HepG2 (cell line): ENCODE data around the gene PDGFRA. TPM values are rescaled to one million over a fixed set of nuclear protein-coding genes. Genes with fewer than 3 reads are reported as not detected.

ENCODE experiments used
- ATAC-seq: fragments of 200-7000 bp; cut with Tn5 transposase; 3 replicates; pipeline ENCODE4 v1.9.1; 2020; ENCODE audit warnings: mild to moderate bottlenecking, moderate library complexity
- BruUV-seq: library from RNA; stranded (reverse); fragments of 400-500 nt; replicated peaks from 2 replicates; lab custom pipeline; 2021; lab: Mats Ljungman, UMichigan
- CTCF ChIA-PET: fragments of 300-600 bp; formaldehyde crosslinking; extraction: SDS; loops from one replicate; lab custom pipeline; 2021; ENCODE audit warnings: low total read pairs, inconsistent platforms, low intra/inter-chr PET ratio; lab: Yijun Ruan, JAX
- POLR2A ChIA-PET: fragments of 350-600 bp; sonication (Branson Sonifier 250); formaldehyde crosslinking; loops from one replicate; lab custom pipeline; 2020; ENCODE audit warnings: antibody characterized with exemption, inconsistent platforms; lab: Yijun Ruan, JAX
- DNase-seq: peaks from one replicate; pipeline ENCODE4 v3.0.0-alpha.2; 2015; ENCODE audit warnings: low spot score
- FAIRE-seq: peaks from 3 replicates; lab custom pipeline; 2011; peaks lifted over from hg19 to GRCh38; lab: Jason Lieb, UNC
- H2AFZ ChIP-seq: one replicate; pipeline ENCODE4 v1.6.1; 2011; ENCODE audit warnings: low read length, inconsistent platforms
- H3K27ac ChIP-seq: fragments of 300-600 bp; 3 replicates; pipeline ENCODE4 v1.8.0; 2011; ENCODE audit warnings: mixed run types, mild to moderate bottlenecking, mixed read lengths, low read length, inconsistent platforms; ENCODE audit not compliant: insufficient read depth; ENCODE audit errors: extremely low read length
- H3K27me3 ChIP-seq, 2 experiments: fragments of 200-600 bp in 1 of 2; 2 replicates in 1 of 2; 3 replicates in 1 of 2; pipeline versions ENCODE4 v1.6.0 to v1.8.0; 2011; ENCODE audit warnings: low read length in 2 of 2, mild to moderate bottlenecking in 2 of 2, moderate library complexity in 2 of 2, inconsistent platforms in 1 of 2; ENCODE audit not compliant: insufficient read depth in 2 of 2, control insufficient read depth in 1 of 2
- H3K36me3 ChIP-seq, 2 experiments: fragments of 200-600 bp in 1 of 2; replicated peaks in 1 of 2; 2 replicates in 1 of 2; 3 replicates in 1 of 2; pipeline versions ENCODE4 v1.5.1 to v1.8.0; 2011; ENCODE audit warnings: low read length in 2 of 2, inconsistent platforms in 1 of 2; ENCODE audit not compliant: insufficient read depth in 2 of 2, control insufficient read depth in 1 of 2
- H3K4me1 ChIP-seq: 2 replicates; pipeline ENCODE4 v1.5.1; 2012; ENCODE audit warnings: low read length, inconsistent platforms; ENCODE audit not compliant: insufficient read depth
- H3K4me2 ChIP-seq: 2 replicates; pipeline ENCODE4 v1.6.0; 2011; ENCODE audit warnings: low read depth, low read length, inconsistent platforms
- H3K4me3 ChIP-seq, 3 experiments: fragments of 200-600 bp in 1 of 3; sonication (generic), shearing (Covaris generic) in 1 of 3; replicated peaks in 1 of 3; 2 replicates each; pipeline ENCODE4 v1.5.1; 2011 to 2016; ENCODE audit warnings: low read length in 3 of 3, inconsistent platforms in 2 of 3, low read depth in 2 of 3, mild to moderate bottlenecking in 2 of 3, control low read depth in 1 of 3, mixed read lengths in 1 of 3; ENCODE audit not compliant: insufficient read depth in 1 of 3
- H3K79me2 ChIP-seq: one replicate; pipeline ENCODE4 v1.6.1; 2011; ENCODE audit warnings: low read length, inconsistent platforms; ENCODE audit not compliant: insufficient read depth
- H3K9ac ChIP-seq: 2 replicates; pipeline ENCODE4 v1.6.0; 2011; ENCODE audit warnings: mild to moderate bottlenecking, low read depth, low read length, inconsistent platforms; ENCODE audit not compliant: insufficient read depth
- H3K9me3 ChIP-seq: 2 replicates; pipeline ENCODE4 v1.5.1; 2012; ENCODE audit warnings: mild to moderate bottlenecking, low read length
- H4K20me1 ChIP-seq: 2 replicates; pipeline ENCODE4 v1.6.0; 2011; ENCODE audit warnings: inconsistent platforms, mild to moderate bottlenecking, low read length, moderate library complexity; ENCODE audit not compliant: insufficient read depth
- CREB1 ChIP-seq, 2 experiments: fragments of 450-650 bp in 1 of 2; IDR thresholded peaks; 2 replicates each; pipeline ENCODE4 v1.6.1; 2016 to 2017; ENCODE audit warnings: control low read depth in 1 of 2, mild to moderate bottlenecking in 1 of 2, missing compliant biosample characterization in 1 of 2, missing genetic modification characterization in 1 of 2
- ELF4 ChIP-seq: sonication (generic); formaldehyde crosslinking; IDR thresholded peaks from 2 replicates; pipeline ENCODE4 v1.5.0; 2020; ENCODE audit warnings: missing genetic modification reagents, mild to moderate bottlenecking, moderate library complexity, borderline replicate concordance
- GFI1 ChIP-seq: sonication (generic); formaldehyde crosslinking; IDR thresholded peaks from 2 replicates; pipeline ENCODE4 v1.5.0; 2020; ENCODE audit warnings: missing genetic modification reagents, mild to moderate bottlenecking, borderline replicate concordance
- GTF3A ChIP-seq: sonication (generic); formaldehyde crosslinking; conservative IDR thresholded peaks from 2 replicates; pipeline ENCODE4 v1.4.0; 2020; ENCODE audit warnings: mild to moderate bottlenecking, missing genetic modification reagents
- HMG20B ChIP-seq: conservative IDR thresholded peaks from 2 replicates; pipeline ENCODE4 v1.6.1; 2016; ENCODE audit warnings: missing genetic modification reagents, missing compliant biosample characterization
- KDM3A ChIP-seq: IDR thresholded peaks from 2 replicates; pipeline ENCODE4 v1.6.1; 2018; ENCODE audit warnings: low read depth, missing compliant biosample characterization
- POGK ChIP-seq: sonication (generic); formaldehyde crosslinking; conservative IDR thresholded peaks from 2 replicates; pipeline ENCODE4 v1.8.0; 2022; ENCODE audit warnings: mild to moderate bottlenecking, moderate library complexity, missing genetic modification reagents
- THAP11 ChIP-seq: IDR thresholded peaks from 2 replicates; pipeline ENCODE4 v1.6.1; 2016; ENCODE audit warnings: missing biosample characterization, missing genetic modification reagents
- ZC3H4 ChIP-seq: sonication (generic); formaldehyde crosslinking; IDR thresholded peaks from 2 replicates; pipeline ENCODE4 v1.4.0; 2020; ENCODE audit warnings: missing genetic modification reagents, borderline replicate concordance
- ZFAT ChIP-seq: sonication (generic); formaldehyde crosslinking; conservative IDR thresholded peaks from 2 replicates; pipeline ENCODE4 v1.8.1; 2023; ENCODE audit warnings: missing genetic modification reagents, inconsistent platforms
- ZKSCAN5 ChIP-seq: sonication (generic); formaldehyde crosslinking; IDR thresholded peaks from 2 replicates; pipeline ENCODE4 v1.5.1; 2020; ENCODE audit warnings: mild to moderate bottlenecking, missing genetic modification reagents
- ZMYM4 ChIP-seq: sonication (generic); formaldehyde crosslinking; IDR thresholded peaks from 2 replicates; pipeline ENCODE4 v1.8.1; 2023; ENCODE audit warnings: mild to moderate bottlenecking, missing genetic modification reagents
- ZNF101 ChIP-seq: sonication (generic); formaldehyde crosslinking; IDR thresholded peaks from 2 replicates; pipeline ENCODE4 v1.4.0; 2020; ENCODE audit warnings: mild to moderate bottlenecking, low read depth, missing genetic modification reagents, borderline replicate concordance
- ZNF607 ChIP-seq: sonication (generic); formaldehyde crosslinking; IDR thresholded peaks from 2 replicates; pipeline ENCODE4 v1.5.1; 2020; ENCODE audit warnings: missing genetic modification reagents, mild to moderate bottlenecking, borderline replicate concordance
- ZNF670 ChIP-seq: sonication (generic); formaldehyde crosslinking; IDR thresholded peaks from 2 replicates; pipeline ENCODE4 v1.8.0; 2022; ENCODE audit warnings: mild to moderate bottlenecking, missing genetic modification reagents, borderline replicate concordance
- WGBS: methylation state at CpG from one replicate; pipeline ENCODE4 v1.1.6; 2017; ENCODE audit warnings: low lambda C conversion rate; 5-methylcytosine and 5-hydroxymethylcytosine counted together
- in situ Hi-C: cut with HindIII; loops from 2 replicates; pipeline ENCODE4 v1.10.0; 2017; ENCODE audit warnings: low pct_unique_long_range_greater_than_20kb; ENCODE audit not compliant: extremely low pct_ligation_motif_present
- intact Hi-C: fragments of 100-400 bp; cut with micrococcal nuclease; formaldehyde crosslinking; loops from one replicate; pipeline ENCODE4 v1.10.0; 2022; ENCODE audit not compliant: unreplicated experiment
- polyA plus RNA-seq, 8 experiments: library from polyadenylated mRNA; depleted of rRNA in 3 of 8; stranded (reverse) in 7 of 8; unstranded in 1 of 8; fragments of >200 nt; fragmentation: Illumina TruSeq in 4 of 8; extraction: Trizol in 4 of 8; gene quantifications; 2 replicates each; pipeline versions ENCODE4 v1.2.1 to v1.2.3, GENCODE V29; 2011 to 2016; ENCODE audit warnings: low read depth in 4 of 8, missing spikeins in 1 of 8, mixed read lengths in 1 of 8; ENCODE audit not compliant: insufficient read depth in 1 of 8
- total RNA-seq, 5 experiments: library from RNA; depleted of rRNA; stranded (reverse); fragments of >200 nt; fragmentation: Illumina TruSeq; extraction: Trizol; gene quantifications; 2 replicates each; pipeline ENCODE4 v1.2.3, GENCODE V29; 2016; ENCODE audit warnings: low read depth in 1 of 5

PDGFRA gene
- total and polyA plus RNA-seq, 2 of the 13 experiments (the other 11 are each of a cell fraction or from before 2014, with no cell fraction given), result 0.04 TPM; not detected in 1

DNA sequence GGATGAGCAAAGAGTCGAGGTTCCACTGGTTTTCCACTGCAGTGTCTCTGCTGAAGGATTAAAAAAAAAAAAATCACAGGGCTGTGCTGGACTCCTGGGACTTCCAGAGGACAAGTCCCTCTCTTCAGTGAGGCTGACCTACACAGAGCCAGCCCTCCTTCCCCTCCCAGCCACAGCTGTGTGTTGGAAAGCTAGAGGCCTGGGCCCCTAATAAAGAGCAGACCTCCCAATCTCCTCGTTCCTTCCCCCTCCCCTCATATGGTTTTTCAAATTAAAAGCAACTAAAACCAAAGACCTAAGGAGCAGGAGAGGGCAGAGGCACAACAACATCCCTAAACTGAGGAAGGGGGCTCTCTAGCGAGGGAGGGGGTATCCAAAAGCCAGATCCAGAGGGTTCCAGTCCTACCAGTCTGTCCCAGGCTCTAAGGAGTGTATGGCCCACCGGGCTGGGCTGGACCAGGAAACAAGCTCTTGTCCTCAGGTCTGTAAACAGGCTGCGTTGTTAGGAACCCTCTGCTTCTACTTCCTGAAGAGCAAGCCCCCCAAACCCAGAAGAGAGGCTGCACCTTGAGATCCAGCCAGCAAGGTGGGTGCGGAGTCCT lies 4.0 kb upstream of the PDGFRA start:
- H3K4me1 ChIP-seq, result peaks cover 18% of the 10 kb centered on the region
- H3K27me3 ChIP-seq, result peaks cover 5 to 59% of the 10 kb centered on the region in 2 experiments; a peak in 4 of 5 replicates
- H3K9me3 ChIP-seq, result no peaks in the 10 kb centered on the region
- intact Hi-C loops, result no loop called here
- H3K4me2 ChIP-seq, result no peak overlapping the region
- no peaks in the 10 kb centered on the region for H3K79me2 ChIP-seq
- H4K20me1 ChIP-seq, result no peaks in the 10 kb centered on the region
- TF ChIP-seq ZC3H4 (CRISPR knock-in tag) (no peak), THAP11 (CRISPR knock-in tag) (no peak)
- no peaks in the 10 kb centered on the region for H3K36me3 ChIP-seq
- no peak overlapping the region for H3K27ac ChIP-seq
- FAIRE-seq (no peak), ATAC-seq (no peak), DNase-seq (no peak)
- 26% methylated on average over 6 of the region's 6 CpGs for WGBS
- CTCF ChIA-PET, result no interaction called here
- no TSS peak for BruUV-seq
- no peak overlapping the region for H2AFZ ChIP-seq
- H3K9ac ChIP-seq, result no peak overlapping the region
- H3K4me3 ChIP-seq, result no peak overlapping the region
- POLR2A ChIA-PET, result no interaction called here
- in situ Hi-C loops, result loop anchor here (5.0 to 25.0 kb wide), 6 partner anchors 320 to 1210 kb away; no protein-coding TSS in a partner anchor

- DNase-seq (no peak), ATAC-seq (no peak), FAIRE-seq (no peak)
- TF ChIP-seq ZMYM4 (CRISPR knock-in tag), result no peak
- TF ChIP-seq ELF4 (CRISPR knock-in tag), result no peak
- TF ChIP-seq KDM3A (CRISPR knock-in tag), result no peak
- TF ChIP-seq ZKSCAN5, result no peak
- TF ChIP-seq GFI1, result no peak
- no peak for TF ChIP-seq ZNF101
- TF ChIP-seq HMG20B (CRISPR knock-in tag), result no peak
- no peak for TF ChIP-seq POGK (CRISPR knock-in tag)
- TF ChIP-seq ZFAT, result no peak
- TF ChIP-seq ZNF607 (CRISPR knock-in tag), result no peak
- no peak for TF ChIP-seq ZNF670 (CRISPR knock-in tag)
- no peak for TF ChIP-seq GTF3A (CRISPR knock-in tag)
- no peak for TF ChIP-seq CREB1 (IDR thresholded peaks at IDR 0.05)
- TF ChIP-seq CREB1 (CRISPR knock-in tag; IDR thresholded peaks at IDR 0.05), result no peak
- ChIA-PET CTCF (no interaction called here), POLR2A (no interaction called here)
- in situ Hi-C loops (loop anchor here (5.0 to 25.0 kb wide), 6 partner anchors 321 to 1211 kb away; no protein-coding TSS in a partner anchor), intact Hi-C loops (no loop called here)
- Histone ChIP-seq H2AFZ (no peak overlapping the region), H3K4me1 (peaks cover 18% of the 10 kb centered on the region), H3K4me3 (no peak overlapping the region), H3K27ac (no peak overlapping the region), H3K9me3 (no peaks in the 10 kb centered on the region), H3K4me2 (no peak overlapping the region), H4K20me1 (no peaks in the 10 kb centered on the region), H3K36me3 (no peaks in the 10 kb centered on the region), H3K27me3 (peaks cover 10 to 66% of the 10 kb centered on the region in 2 experiments), H3K9ac (no peak overlapping the region), H3K79me2 (no peaks in the 10 kb centered on the region)
- 64% methylated on average over 30 of the region's 33 CpGs for WGBS
- no TSS peak for BruUV-seq
Observed at GRCh38 chr4:54225598-54226403, 3.3 kb upstream of the PDGFRA start.
